ENCODE measurements around the gene KCNQ5.

KCNQ5 gene

DNA sequence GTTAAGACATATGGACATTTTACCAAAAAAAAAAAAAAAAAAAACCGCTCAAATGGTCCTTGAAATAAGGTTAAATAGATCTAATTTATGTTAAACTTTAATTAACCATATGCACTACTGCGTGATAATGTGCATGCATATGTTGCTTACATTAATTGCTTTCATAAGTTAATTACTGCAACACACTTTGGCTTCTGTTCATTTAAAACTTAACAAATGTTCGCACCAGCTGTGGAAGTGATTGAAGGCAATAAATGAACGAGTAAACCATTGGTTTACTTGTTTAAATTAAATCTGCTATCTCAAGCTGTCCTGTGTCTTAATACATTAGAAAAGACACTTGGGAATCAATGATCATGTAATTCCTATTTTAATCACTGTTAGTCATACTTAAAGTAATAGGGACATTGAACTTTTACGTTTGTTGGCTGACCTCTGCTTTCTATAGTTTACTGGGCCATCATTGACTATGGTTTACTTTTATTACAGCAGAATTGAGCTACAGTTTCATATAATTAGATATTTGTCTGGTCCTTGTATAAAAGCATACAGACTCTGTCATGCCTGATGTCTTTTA lies 308.8 kb downstream of the KCNQ5 start:
- FAIRE-seq, result no peak

DNA sequence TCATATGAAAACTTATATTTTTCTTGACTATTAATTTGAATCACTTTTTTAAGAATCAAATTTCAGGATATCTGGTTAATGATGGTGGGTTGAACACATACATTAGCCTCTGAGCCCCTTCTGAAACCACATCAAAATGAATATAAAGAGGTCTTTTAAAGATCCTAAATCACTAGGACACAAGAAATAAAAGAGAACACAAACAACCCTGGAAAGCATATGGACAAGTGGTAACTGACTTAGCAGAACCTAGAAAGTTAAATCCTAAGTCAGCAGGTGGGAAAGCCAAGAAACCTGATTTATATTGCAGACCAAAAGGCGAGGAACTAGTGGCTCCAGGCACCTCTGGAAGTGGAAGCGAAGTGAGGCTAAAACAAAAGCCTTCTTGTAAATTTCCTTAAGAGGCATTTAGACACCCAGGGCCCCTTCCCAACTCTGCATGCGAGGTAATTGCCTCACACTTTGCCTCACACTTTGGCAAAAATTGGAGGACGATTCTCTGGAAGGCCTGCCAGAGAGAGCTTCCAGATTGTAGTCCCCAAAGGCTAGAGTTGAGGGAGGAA lies 309.5 kb downstream of the KCNQ5 start:
- no peak for FAIRE-seq

DNA sequence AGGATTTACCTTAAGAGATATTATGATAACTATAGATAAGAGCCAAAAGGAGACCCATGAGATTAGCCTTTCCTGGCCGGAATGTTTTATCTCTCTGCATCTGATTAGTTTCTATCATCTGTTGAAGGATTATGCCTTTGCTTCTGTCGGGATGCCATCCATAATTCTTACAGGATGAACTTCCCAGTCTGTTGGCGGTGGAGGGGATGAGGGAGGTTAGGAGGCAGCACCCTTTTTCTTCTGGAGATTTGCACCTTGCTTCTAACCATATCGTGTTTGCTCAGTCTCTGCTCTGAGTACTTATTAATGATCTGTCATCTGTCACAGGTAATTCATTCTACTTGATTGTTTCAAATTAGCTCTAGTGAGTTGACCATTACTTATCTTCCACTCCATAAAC lies 311.4 kb downstream of the KCNQ5 start:
- no peak for FAIRE-seq

DNA sequence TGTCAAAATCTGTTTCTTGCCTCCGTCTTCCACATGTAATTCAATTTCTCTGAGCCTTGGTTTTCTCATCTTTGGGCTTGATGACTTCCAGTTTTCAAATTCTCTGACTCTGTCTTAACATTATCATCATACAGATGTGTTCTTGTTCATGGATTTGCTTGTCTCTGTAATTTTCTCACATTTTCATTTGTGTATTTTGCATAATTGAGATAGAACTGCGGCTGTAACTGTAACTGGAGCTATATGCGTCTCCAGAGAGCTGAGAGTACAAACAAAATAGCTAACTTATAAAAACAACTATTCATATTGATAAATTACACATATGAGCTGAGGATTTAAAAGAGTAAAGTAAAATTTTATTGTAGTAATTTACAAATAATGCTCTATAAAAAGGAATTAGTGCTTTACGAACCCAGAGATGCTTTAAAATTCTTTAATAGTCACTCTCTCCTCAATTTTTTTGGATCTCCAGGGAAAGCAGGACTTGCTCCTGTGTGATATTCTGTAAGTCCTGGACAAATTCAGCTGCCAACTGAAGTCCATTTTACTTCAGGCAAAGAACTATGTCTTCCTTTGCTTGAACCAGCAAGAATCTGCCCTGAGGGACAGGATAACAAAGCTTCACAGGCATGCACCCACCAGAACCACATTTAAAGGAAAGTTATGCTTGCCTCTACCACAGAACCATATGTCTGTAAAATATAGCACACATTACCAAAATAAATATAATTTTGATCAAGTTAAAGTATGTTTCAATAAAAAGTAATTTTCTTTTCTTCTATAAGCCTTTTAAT lies 315.1 kb downstream of the KCNQ5 start:
- no peak for FAIRE-seq

DNA sequence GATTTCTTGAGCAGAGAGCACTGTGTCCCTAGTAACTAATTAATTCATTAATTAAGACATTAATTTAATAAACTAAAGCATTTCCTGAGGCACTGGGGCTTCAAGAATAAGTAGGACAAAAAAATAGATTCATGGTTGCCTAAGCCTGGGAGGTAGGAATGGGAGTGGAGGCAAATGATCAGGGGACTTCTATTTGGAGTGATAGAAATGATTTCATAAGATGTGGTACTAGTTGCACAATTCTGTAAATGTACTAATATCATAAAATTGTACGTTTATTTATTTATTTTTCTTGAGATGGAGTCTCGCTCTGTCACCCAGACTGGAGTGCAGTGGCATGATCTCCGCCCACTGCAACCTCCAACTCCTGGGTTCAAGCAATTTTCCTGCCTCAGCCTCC lies 316.2 kb downstream of the KCNQ5 start:
- FAIRE-seq, result no peak

DNA sequence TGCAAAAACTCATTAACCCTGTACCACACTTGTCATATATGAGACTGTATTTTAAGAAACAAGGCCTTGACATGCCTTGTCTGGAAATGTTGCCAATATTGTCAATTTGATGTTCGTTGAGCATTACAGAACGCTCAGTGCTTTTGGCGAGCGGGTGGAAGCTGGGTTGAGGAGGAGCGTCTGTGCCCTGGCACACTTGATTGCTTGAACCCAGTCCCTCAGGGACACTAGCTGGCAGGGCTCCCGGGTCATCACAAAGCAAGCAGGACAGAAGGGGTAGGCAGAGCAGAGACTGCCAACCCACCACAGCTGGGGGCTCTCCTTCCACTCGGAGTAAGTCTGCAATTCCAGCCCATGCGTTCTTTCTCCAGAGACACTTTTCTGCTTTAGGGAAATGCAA lies 317.1 kb downstream of the KCNQ5 start:
- FAIRE-seq, result no peak

DNA sequence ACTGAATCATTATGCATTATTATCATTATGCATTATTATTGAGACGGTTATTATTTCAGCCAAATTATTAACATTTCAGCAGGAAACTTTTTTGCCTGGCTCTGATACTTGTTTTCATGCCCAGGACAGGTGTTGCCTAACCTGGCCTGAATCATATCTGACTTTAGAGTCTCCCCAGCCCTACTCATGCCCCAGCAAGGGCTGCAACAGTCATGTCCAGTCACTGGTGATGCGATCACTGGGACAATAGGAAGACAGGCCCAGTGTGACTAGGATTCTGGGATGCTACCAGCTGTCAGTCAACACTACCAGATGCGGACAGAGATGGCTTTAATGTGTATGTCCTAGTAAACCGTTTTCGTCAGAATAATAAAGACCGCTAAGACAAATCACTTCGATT lies 318.4 kb downstream of the KCNQ5 start:
- no peak for FAIRE-seq

DNA sequence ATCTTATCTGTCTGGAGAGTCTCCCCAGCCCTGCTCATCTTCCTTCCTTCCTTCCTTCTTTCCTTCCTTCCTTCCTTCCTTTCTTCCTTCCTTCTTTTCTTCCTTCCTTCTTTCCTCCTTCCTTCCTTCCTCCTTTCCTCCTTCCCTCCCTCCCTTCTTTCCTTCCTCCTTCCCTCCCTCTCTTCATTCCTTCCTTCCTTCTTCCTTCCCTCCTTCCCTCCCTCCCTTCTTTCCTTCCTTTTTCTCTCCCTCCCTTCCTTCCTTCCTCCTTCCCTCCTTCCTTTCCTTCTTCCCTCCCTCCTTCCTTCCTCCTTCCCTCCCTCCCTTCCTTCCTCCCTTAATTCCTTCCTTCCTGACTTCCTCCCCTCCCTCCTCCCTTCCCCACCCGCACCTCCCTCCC lies 319.4 kb downstream of the KCNQ5 start:
- FAIRE-seq, result no peak

DNA sequence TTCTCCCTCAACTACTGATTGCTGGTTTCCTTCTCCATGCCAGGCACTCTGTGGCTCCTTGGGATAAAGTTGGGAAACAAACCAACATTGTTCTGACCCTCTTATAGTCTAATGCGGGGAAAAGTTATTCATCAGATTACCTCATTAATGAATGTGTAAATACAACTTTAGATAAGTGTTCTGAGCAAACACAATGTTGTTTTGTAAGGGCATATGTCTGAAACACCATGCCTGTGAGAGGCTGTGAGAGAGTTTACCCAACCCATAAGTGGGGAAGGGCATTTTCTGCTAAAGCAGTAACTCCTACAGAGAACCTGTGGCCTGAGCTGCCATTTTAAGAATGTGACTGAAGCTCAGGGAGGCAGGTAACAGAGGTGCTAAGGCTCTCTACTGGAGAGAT lies 319.9 kb downstream of the KCNQ5 start:
- no peak for FAIRE-seq

DNA sequence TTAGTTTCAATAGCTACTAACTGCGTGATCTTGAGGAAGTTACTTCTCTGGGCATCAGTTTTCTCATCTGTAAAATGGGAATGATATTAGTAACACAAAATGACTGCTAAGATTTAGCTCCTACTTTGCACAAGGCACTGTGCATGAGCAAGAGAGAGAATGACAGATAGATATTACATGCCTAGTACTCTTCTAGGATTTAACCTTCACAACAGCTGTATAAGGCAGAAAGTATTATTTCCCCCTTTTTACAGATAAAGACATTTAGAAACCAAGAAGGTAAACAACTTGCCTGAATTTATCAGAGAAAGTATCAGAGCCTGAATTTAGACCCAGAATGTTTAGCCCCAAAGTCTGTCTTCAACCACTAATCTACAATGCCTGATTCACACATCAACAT lies 321.8 kb downstream of the KCNQ5 start:
- FAIRE-seq, result no peak

DNA sequence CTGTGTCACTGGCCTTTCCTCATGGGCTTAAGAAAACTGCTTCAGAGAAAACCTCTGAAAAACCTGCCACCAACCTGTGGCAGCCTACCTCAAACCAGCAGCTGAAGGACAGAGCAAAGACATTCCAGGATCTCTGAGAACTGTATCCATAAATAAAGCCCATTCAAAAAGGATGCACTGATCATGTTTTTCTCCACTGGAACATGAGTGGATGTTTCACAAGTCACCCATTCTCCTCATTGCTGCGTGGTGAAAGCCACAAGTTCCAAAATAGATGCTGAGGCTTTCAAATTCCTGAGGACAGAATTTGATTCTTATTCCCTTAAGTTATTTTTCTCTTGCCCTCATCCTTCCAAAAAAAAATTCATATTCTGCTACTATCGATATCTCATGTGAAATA lies 322.8 kb downstream of the KCNQ5 start:
- FAIRE-seq, result no peak

DNA sequence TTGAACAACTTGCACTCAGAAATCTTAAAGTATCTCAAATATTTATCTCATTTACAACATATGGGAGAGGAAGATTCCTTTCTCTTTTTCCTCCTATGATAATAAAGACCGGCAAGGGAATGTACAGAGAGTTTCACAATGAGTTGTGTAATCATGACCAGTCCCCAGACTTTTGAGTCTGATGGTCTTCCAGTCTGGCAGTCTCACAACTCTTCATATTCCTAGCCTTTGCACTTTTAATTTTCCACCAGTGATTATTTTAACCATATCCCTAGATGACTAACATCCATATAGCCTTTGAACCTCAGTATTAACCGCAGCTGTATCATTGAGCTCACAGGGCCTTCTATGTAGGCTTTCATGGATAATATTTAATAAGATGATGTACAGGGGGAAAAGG lies 324.9 kb downstream of the KCNQ5 start:
- no peak for FAIRE-seq

DNA sequence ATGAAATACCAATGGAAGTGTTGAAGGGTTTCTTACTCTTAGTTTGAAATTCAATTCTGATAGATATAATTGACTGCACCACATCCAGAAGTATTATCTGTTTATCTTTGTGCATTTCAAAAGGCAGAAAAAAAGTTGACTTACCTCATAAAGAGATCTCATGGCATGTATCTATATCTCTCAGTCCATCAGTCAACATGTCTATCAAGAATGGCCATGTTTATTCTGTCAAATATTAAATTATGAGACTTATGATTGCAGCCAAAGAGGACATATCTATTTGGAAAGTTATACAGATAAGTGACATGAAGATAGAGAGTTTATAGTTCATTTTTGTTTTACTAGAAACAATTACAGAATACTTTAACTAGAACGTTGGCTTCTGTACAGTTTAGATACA lies 325.7 kb downstream of the KCNQ5 start:
- FAIRE-seq, result no peak

DNA sequence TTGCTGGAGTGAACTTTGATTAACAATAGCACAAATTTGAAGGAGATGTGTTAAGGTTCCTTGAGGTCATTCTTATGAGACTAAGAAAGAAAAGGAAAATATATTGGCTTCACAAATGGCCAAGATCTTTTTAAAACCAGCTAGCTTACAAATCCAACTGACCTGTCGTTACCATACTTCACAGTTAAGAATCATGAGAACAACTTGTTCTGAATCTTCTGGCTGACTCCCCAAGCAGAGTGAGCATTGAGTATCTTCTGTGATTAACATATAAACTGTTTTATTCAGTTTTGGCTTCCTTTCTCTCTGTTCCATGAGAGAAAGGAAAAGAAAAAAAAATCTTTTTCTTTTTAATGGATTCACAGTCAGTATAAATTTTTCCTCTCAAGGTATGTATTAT lies 326.3 kb downstream of the KCNQ5 start:
- no peak for FAIRE-seq

DNA sequence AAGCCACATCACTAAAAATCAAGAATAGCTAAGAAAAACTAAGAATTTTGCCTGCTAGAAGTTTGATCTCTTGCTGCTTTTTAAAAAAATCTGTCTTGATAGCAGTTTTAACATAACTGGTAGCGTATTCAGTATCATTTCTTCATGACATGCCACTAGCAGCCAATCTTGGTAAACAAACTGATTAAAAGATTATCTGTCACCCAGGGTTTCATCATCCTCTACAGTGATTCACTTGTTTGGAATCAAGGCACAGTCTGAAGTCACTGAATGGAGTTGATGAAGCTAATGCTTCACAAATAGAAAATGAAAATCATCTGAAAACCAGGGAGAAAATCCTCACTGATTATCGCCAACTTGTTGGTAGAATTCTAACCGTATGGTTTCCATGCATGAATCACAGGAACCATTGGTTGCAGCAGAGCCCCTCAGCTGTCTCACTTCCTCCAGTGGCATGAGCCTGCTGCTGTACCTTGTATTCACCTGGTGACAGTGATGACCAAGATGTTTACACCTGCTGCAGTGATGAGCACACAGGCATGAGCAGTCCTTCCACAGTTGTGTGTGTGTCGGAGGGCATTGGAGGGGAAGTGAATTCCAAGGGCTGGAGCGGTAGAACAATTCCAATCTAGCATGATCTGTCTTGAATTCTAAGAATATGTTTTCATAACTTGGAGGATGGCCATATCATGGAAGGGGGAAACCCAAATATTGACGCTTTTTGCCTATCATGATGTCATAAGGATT lies 328.4 kb downstream of the KCNQ5 start:
- no peak for FAIRE-seq

DNA sequence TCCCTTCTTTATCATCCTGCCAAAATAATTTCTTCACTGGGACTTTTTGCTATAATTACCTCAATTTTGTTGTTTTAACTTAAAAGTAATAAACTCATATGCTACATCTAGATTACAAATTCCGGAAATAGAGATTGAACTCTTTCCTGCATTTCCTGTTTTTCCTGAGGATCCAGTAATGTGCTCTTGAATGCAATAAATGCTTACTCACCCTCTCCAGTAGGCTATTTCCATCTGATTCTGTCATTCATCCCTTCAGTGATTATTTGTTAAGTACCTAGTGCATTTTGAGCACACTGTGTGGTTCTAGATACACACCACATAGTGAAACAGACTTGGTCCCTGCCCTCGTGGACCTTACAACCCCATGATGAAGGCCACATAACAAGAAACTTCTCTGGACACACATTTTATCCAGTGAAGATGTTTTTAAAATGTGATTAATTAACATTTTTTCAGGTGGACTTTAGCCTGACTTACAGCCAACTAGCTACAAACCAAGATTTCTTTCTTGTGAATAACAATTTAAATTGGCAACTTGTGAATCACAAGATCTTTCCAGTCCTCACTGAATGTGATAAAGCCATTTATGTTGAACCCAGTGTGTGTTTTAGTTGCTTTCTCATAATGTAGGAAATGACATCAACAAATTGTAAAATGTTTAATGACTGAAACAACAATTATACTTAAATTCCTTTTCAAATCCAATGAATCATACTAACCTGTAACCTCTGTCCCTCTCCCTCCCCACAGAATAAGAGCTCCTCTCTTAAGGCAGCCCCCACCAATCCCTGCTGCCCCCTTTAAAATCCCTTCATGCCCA lies 331.2 kb downstream of the KCNQ5 start:
- no peak for FAIRE-seq

DNA sequence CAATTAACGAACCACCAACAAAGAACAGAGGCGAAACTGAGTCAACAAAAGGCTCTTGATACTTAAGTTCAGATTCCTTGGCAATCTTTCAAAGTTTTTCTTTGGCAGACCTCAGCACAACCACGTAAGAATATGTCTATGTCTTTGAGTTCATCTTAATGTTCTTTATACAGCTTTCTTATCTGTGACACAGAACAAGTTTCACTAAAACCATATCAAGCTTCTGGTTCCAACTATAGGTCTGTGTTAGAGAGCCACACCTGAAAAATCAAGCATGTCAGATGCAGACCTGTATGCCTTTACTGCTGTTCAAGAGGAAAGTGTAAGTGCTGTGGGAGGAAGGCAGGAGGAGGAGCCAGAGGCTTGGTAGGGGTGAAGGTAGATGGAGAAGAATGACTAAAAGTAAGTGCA lies 332.1 kb downstream of the KCNQ5 start:
- no peak for FAIRE-seq

DNA sequence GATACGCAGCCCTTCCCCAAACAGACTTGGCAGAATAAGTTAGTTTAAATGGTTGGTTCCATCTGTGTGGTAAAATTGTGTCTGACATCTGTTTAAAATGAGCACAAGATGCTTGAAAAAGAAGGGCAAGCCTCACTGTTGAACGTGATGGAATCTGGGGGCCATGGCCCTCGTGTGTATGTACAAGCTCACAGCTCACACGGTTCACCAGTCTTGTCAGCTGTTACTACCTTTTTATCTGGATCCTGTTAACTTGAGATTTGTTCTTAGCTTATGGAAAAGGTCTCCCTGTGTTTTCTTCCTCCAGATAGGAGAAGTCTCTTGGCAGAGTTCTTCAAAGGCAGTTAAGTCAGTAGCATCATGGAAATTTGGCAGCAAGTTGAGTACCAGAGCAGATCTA lies 332.9 kb downstream of the KCNQ5 start:
- FAIRE-seq, result no peak

DNA sequence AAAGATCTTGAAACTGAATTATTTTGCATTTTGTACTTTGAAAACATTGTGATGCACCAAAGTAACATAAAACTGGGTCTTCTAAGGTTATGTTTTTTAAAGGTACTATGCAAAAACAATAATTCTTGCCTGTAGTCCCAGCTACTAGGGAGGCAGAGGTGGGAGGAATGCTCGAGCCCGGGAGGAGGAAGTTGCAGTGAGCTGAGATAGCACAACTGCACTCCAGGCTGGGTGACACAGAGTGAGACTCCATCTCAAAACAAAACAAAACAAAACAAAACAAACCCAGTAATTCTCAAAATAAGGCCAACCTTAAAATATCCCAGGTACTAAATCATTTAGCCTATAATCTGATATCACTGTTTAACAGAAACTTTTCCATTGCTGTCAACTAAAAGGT lies 333.8 kb downstream of the KCNQ5 start:
- no peak for FAIRE-seq

DNA sequence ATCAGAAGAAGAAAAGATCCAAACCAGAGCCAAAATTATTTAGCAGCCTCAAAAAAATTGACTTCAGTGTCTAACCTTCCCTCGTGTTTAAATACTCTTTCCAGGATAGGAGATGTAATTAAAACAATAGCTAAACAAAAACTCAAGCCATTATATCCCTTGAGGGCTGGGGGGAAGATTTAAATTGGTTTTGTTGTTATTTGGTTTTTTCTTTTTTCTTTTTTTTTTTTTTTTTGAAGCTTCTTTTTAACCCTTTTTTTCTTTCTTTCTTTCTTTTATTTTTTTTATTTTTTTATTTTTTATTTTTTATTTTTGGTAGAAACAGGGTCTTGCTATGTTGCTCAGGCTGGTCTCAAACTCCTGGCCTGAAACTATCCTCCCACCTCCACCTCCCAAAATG lies 334.4 kb downstream of the KCNQ5 start:
- FAIRE-seq, result no peak

DNA sequence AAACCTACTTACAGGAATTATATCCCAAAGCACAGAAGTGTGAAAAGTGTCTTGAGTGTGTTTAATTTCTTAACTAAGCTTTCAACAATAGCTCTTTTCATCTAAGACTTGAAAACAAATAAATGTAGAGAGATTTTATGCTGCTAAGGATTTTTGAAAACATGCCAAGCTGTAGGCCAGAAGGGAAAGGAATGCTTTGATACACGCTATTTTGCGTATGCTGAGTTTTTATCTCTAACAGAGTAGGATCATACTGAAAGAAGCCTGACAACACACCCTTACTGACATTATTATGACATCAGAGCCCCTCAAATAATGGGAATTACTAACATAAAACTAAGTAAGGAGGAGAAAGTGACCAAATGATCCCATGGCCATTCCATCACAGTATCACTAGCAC lies 338.0 kb downstream of the KCNQ5 start:
- no peak for FAIRE-seq

DNA sequence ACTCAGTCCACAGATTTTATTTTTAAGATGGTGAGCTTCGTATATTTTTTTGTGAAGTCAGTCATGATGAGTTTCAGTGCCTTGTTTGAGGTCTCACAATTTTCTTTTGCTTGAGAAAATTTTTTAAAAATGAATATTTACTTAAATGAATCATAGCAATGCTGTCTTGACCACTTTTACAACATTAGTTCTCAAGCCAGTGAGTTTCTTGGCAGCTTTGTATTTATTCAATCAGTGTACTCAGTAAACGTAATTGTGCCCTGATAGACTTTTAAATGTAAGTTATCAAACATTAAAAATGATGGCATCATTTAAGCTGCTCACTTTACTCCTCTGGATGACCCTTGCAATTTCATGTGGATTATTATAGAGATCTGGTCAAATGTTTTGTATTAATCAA lies 342.1 kb downstream of the KCNQ5 start:
- no peak for FAIRE-seq

DNA sequence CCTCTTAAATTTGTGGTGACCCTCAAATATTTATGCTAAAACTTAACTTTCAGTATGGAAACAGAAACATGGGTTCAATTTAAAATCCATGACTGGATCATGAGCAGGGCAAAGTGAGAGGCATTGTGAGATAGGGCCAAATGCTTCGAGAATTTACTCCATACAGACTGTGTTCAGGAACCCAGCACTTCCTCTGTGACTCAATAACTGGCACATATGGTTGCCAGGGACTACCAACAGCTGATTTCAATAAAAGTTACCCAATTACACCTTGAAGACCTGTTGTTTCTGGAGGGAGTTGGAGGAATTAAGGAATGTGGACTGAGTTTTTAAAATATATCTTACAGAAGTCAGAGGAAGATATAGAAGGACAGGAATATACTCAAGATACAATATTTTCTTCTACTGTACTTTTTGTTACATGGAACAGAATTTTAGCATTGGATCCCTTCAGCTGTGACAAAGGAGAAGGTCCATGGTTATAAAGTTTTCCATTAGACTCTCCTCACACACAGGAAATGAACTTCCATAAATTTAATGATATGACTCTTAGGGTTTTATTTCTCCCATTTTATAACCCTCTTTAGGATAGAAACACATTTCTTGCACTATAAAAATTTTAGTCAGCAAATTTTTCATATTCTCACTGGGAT lies 344.9 kb downstream of the KCNQ5 start:
- FAIRE-seq, result no peak

Measured in A204.1 (cell line).